OCI-LY1 (cell line): ENCODE measurements around the gene NCEH1.
"Not testable (repeated sequence)": the region's sequence is repeated elsewhere in the genome, so short reads cannot be mapped to it uniquely, and the experiment has no call there.

Experiments used
- H2AFZ ChIP-seq: fragments of 200-600 bp; sonication (generic), shearing (Covaris generic); 2 replicates; pipeline ENCODE4 v1.6.0; 2014; ENCODE audit warnings: antibody characterized with exemption, mild to moderate bottlenecking, low read length
- H3F3A ChIP-seq: fragments of 200-600 bp; sonication (generic), shearing (Covaris generic); 2 replicates; pipeline ENCODE4 v1.6.0; 2014; ENCODE audit warnings: mild to moderate bottlenecking, antibody characterized with exemption, low read length, moderate library complexity; ENCODE audit not compliant: insufficient read depth
- H3K27ac ChIP-seq: fragments of 200-600 bp; sonication (generic); 2 replicates; pipeline ENCODE4 v1.5.1; 2014; ENCODE audit warnings: low read length, mixed run types, mild to moderate bottlenecking, low read depth; ENCODE audit not compliant: poor library complexity, severe bottlenecking
- H3K27me3 ChIP-seq: fragments of 200-600 bp; sonication (generic); 2 replicates; pipeline ENCODE4 v1.6.0; 2014; ENCODE audit warnings: antibody characterized with exemption, mild to moderate bottlenecking, low read length, moderate library complexity; ENCODE audit not compliant: insufficient read depth
- H3K36me3 ChIP-seq: fragments of 200-600 bp; sonication (generic); 2 replicates; pipeline ENCODE4 v1.6.1; 2014; ENCODE audit warnings: mild to moderate bottlenecking, antibody characterized with exemption, low read length, moderate library complexity, mixed read lengths; ENCODE audit not compliant: insufficient read depth
- H3K4me1 ChIP-seq: fragments of 200-600 bp; sonication (generic); 2 replicates; pipeline ENCODE4 v1.5.1; 2014; ENCODE audit warnings: mild to moderate bottlenecking, low read length, moderate library complexity; ENCODE audit not compliant: insufficient read depth, severe bottlenecking
- H3K4me2 ChIP-seq: fragments of 200-600 bp; sonication (generic), shearing (Covaris generic); 2 replicates; pipeline ENCODE4 v1.6.1; 2014; ENCODE audit warnings: low read length
- H3K4me3 ChIP-seq: fragments of 200-600 bp; sonication (generic); 2 replicates; pipeline ENCODE4 v1.5.1; 2014; ENCODE audit warnings: low read length, low read depth, mild to moderate bottlenecking, mixed read lengths; ENCODE audit not compliant: poor library complexity, severe bottlenecking
- H3K79me2 ChIP-seq: fragments of 200-600 bp; shearing (Covaris generic); 2 replicates; pipeline ENCODE4 v1.6.1; 2016; ENCODE audit warnings: mixed run types, low read length, mixed read lengths; ENCODE audit not compliant: insufficient read depth
- H3K9ac ChIP-seq: fragments of 200-600 bp; sonication (generic), shearing (Covaris generic); 2 replicates; pipeline ENCODE4 v1.6.1; 2014; ENCODE audit warnings: mild to moderate bottlenecking, low read length, mixed read lengths
- H3K9me2 ChIP-seq: fragments of 200-600 bp; sonication (generic), shearing (Covaris generic); 2 replicates; pipeline ENCODE4 v1.6.1; 2014; ENCODE audit warnings: low read depth, mild to moderate bottlenecking, low read length, mixed read lengths
- H3K9me3 ChIP-seq: fragments of 200-600 bp; shearing (Covaris generic); 2 replicates; pipeline ENCODE4 v1.6.1; 2014; ENCODE audit warnings: low read length, mixed read lengths
- H4K20me1 ChIP-seq: fragments of 200-600 bp; sonication (generic), shearing (Covaris generic); 2 replicates; pipeline ENCODE4 v1.6.0; 2016; ENCODE audit warnings: mild to moderate bottlenecking, low read length; ENCODE audit not compliant: insufficient read depth
- EZH2 ChIP-seq: fragments of 200-600 bp; sonication (generic), shearing (Covaris generic); IDR thresholded peaks from 2 replicates; pipeline ENCODE4 v1.8.0; 2017; ENCODE audit warnings: borderline replicate concordance, mixed run types, mild to moderate bottlenecking, antibody characterized with exemption, low read length, moderate library complexity, mixed read lengths
- TF ChIP-seq, protein P1 (sequence below): fragments of 200-600 bp; sonication (generic), shearing (Covaris generic); IDR thresholded peaks from 2 replicates; pipeline ENCODE4 v1.5.1; 2017; ENCODE audit warnings: mild to moderate bottlenecking, antibody characterized with exemption, low read length, moderate library complexity, mixed read lengths

Gene NCEH1

GRCh38 chr3:172666181-172666872 is 44.5 kb downstream of the NCEH1 start:
- H3K4me3 ChIP-seq: no peak overlapping the region
- no peaks in the 10 kb centered on the region for H3K4me1 ChIP-seq
- H4K20me1 ChIP-seq: no peaks in the 10 kb centered on the region
- H3K79me2 ChIP-seq: no peaks in the 10 kb centered on the region
- H3K9me3 ChIP-seq: no peaks in the 10 kb centered on the region
- no peaks in the 10 kb centered on the region for H3K36me3 ChIP-seq
- H3K9ac ChIP-seq: no peak overlapping the region
- no peaks in the 10 kb centered on the region for H3K9me2 ChIP-seq
- H3K27me3 ChIP-seq: no peaks in the 10 kb centered on the region
- H3F3A ChIP-seq: no peaks in the 10 kb centered on the region
- no peak overlapping the region for H3K27ac ChIP-seq
- TF ChIP-seq EZH2: no peak
- TF ChIP-seq, protein P1, sequence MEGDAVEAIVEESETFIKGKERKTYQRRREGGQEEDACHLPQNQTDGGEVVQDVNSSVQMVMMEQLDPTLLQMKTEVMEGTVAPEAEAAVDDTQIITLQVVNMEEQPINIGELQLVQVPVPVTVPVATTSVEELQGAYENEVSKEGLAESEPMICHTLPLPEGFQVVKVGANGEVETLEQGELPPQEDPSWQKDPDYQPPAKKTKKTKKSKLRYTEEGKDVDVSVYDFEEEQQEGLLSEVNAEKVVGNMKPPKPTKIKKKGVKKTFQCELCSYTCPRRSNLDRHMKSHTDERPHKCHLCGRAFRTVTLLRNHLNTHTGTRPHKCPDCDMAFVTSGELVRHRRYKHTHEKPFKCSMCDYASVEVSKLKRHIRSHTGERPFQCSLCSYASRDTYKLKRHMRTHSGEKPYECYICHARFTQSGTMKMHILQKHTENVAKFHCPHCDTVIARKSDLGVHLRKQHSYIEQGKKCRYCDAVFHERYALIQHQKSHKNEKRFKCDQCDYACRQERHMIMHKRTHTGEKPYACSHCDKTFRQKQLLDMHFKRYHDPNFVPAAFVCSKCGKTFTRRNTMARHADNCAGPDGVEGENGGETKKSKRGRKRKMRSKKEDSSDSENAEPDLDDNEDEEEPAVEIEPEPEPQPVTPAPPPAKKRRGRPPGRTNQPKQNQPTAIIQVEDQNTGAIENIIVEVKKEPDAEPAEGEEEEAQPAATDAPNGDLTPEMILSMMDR: no peak
- H3K4me2 ChIP-seq: no peak overlapping the region
- H2AFZ ChIP-seq: no peak overlapping the region

DNA sequence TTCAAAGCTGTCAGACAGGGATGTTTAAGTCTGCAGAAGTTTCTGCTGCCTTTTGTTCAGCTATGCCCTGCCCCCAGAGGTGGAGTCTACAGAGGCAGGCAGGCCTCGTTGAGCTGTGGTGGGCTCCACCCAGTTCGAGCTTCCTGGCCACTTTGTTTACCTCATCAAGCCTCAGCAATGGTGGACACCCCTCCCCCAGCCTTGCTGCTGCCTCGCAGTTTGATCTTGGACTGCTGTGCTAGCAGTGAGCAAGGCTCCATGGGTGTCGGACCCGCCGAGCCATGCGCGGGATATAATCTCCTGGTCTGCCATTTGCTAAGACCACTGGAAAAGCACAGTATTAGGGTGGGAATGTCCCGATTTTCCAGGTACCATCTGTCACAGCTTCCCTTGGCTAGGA is 45.4 kb downstream of the NCEH1 start:
- H3K4me3 ChIP-seq, H3K27me3 ChIP-seq, H3K9me2 ChIP-seq, H3K27ac ChIP-seq, H3K79me2 ChIP-seq, H3K36me3 ChIP-seq, H3K9me3 ChIP-seq, H4K20me1 ChIP-seq, H3K9ac ChIP-seq, H2AFZ ChIP-seq, H3K4me1 ChIP-seq, H3F3A ChIP-seq, H3K4me2 ChIP-seq: not testable (repeated sequence)

- H4K20me1 ChIP-seq, H3K4me3 ChIP-seq, H3K9ac ChIP-seq: not testable (repeated sequence)
Observed at GRCh38 chr3:172660421-172660820, 50.4 kb downstream of the NCEH1 start.

DNA sequence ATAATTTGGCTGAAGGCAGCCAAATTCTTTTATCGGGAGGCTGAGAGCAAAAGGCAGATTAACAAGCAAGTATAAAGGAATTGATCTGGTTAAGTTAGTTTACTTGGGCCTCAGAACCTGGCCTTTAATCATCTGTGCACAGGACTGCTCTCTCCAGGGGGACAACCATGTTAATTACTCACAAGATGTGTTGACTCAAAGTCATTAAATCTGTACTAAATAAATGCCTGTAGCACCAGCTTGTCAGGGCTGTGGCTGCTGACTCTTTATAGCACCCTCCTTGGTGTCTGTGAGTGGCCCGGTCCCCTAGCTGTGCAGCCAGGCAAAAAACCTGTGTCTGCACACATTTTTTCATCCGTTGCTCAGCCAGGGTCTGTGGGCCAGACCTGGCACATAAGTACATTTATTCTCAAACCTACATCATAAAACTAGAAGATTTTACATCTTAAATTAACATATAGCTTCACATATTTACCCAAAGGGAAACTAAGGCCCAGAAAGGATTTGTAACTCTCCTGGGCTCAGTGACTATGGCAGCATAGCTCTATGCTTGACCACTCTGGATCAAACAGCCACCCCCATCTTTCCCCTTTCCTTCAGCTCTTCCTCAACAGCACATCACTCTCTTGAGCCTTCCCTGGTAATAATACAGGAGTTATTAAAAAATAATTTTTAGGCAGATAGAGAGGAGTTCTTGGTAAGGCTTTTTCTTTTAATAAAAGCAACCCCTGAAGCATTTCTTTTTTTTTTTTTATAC is 51.4 kb downstream of the NCEH1 start:
- Histone ChIP-seq H3K9me2 (no peaks in the 10 kb centered on the region), H3K27ac (no peak overlapping the region), H3K4me2 (no peak overlapping the region), H2AFZ (no peak overlapping the region), H3K9me3 (no peaks in the 10 kb centered on the region), H3K9ac (no peak overlapping the region), H3K4me3 (no peak overlapping the region), H3F3A (no peaks in the 10 kb centered on the region), H3K4me1 (no peaks in the 10 kb centered on the region), H3K36me3 (no peaks in the 10 kb centered on the region), H3K27me3 (no peaks in the 10 kb centered on the region), H4K20me1 (no peaks in the 10 kb centered on the region), H3K79me2 (no peaks in the 10 kb centered on the region)
- TF ChIP-seq, protein P1: no peak
- no peak for TF ChIP-seq EZH2

More at GRCh38 chr3:172660421-172660820, 50.4 kb downstream of the NCEH1 start:
- not testable (repeated sequence) for H3F3A ChIP-seq, H3K9me3 ChIP-seq, H3K4me1 ChIP-seq, H3K36me3 ChIP-seq, H3K79me2 ChIP-seq, H2AFZ ChIP-seq, H3K4me2 ChIP-seq, H3K27me3 ChIP-seq, H3K27ac ChIP-seq, H3K9me2 ChIP-seq
